HepG2 (cell line): ENCODE measurements around the gene C6orf62. TPM values are rescaled to one million over a fixed set of nuclear protein-coding genes. Genes with fewer than 3 reads are reported as not detected.

Experiments
- FOSL2 ChIP-seq: sonication (generic); formaldehyde crosslinking; IDR thresholded peaks from 2 replicates; pipeline ENCODE4 v1.4.0; 2020; ENCODE audit warnings: missing genetic modification reagents
- FOXP4 ChIP-seq: sonication (generic); formaldehyde crosslinking; IDR thresholded peaks from 2 replicates; pipeline ENCODE4 v1.4.0; 2020; ENCODE audit warnings: missing genetic modification reagents
- MED8 ChIP-seq: sonication (generic); formaldehyde crosslinking; IDR thresholded peaks from 2 replicates; pipeline ENCODE4 v1.8.1; 2023; ENCODE audit warnings: mild to moderate bottlenecking, missing genetic modification reagents; ENCODE audit not compliant: insufficient replicate concordance
- NR3C1 ChIP-seq: sonication (generic); formaldehyde crosslinking; IDR thresholded peaks from 2 replicates; pipeline ENCODE4 v1.4.0; 2020; ENCODE audit warnings: missing genetic modification reagents
- PHB2 ChIP-seq: fragments of 450-650 bp; IDR thresholded peaks from 2 replicates; pipeline ENCODE4 v1.6.1; 2018; ENCODE audit not compliant: partially characterized antibody
- RFX3 ChIP-seq: IDR thresholded peaks from 2 replicates; pipeline ENCODE4 v1.6.1; 2016; ENCODE audit warnings: missing biosample characterization, missing genetic modification reagents
- SNAPC2 ChIP-seq: sonication (generic); formaldehyde crosslinking; IDR thresholded peaks from 2 replicates; pipeline ENCODE4 v1.8.1; 2022; ENCODE audit warnings: mild to moderate bottlenecking, missing genetic modification reagents
- TFAP4 ChIP-seq: sonication (generic); IDR thresholded peaks from 2 replicates; pipeline ENCODE4 v1.6.1; 2016; ENCODE audit warnings: low read depth, borderline replicate concordance
- ZFP41 ChIP-seq: sonication (generic); formaldehyde crosslinking; IDR thresholded peaks from 2 replicates; pipeline ENCODE4 v1.4.0; 2020; ENCODE audit warnings: mild to moderate bottlenecking, missing genetic modification reagents, borderline replicate concordance
- ZNF143 ChIP-seq: sonication (generic); formaldehyde crosslinking; IDR thresholded peaks from 2 replicates; pipeline ENCODE4 v1.4.0; 2020; ENCODE audit warnings: missing genetic modification reagents
- ZNF318 ChIP-seq: sonication (generic); formaldehyde crosslinking; IDR thresholded peaks from 2 replicates; pipeline ENCODE4 v1.4.0; 2020; ENCODE audit warnings: mild to moderate bottlenecking, missing genetic modification reagents
- polyA plus RNA-seq, 8 experiments: library from polyadenylated mRNA; depleted of rRNA in 3 of 8; stranded (reverse) in 7 of 8; unstranded in 1 of 8; fragments of >200 nt; fragmentation: Illumina TruSeq in 4 of 8; extraction: Trizol in 4 of 8; gene quantifications; 2 replicates each; pipeline versions ENCODE4 v1.2.1 to v1.2.3, GENCODE V29; 2011 to 2016; ENCODE audit warnings: low read depth in 4 of 8, missing spikeins in 1 of 8, mixed read lengths in 1 of 8; ENCODE audit not compliant: insufficient read depth in 1 of 8
- total RNA-seq, 5 experiments: library from RNA; depleted of rRNA; stranded (reverse); fragments of >200 nt; fragmentation: Illumina TruSeq; extraction: Trizol; gene quantifications; 2 replicates each; pipeline ENCODE4 v1.2.3, GENCODE V29; 2016; ENCODE audit warnings: low read depth in 1 of 5
- TF ChIP-seq, protein P1 (sequence below): sonication (generic); formaldehyde crosslinking; IDR thresholded peaks from 2 replicates; pipeline ENCODE4 v1.4.0; 2020; ENCODE audit warnings: missing genetic modification reagents, borderline replicate concordance

The C6orf62 gene
- total and polyA plus RNA-seq, 2 of the 13 experiments (the other 11 are each of a cell fraction or from before 2014, with no cell fraction given) = 54.8 to 90.4 TPM

DNA sequence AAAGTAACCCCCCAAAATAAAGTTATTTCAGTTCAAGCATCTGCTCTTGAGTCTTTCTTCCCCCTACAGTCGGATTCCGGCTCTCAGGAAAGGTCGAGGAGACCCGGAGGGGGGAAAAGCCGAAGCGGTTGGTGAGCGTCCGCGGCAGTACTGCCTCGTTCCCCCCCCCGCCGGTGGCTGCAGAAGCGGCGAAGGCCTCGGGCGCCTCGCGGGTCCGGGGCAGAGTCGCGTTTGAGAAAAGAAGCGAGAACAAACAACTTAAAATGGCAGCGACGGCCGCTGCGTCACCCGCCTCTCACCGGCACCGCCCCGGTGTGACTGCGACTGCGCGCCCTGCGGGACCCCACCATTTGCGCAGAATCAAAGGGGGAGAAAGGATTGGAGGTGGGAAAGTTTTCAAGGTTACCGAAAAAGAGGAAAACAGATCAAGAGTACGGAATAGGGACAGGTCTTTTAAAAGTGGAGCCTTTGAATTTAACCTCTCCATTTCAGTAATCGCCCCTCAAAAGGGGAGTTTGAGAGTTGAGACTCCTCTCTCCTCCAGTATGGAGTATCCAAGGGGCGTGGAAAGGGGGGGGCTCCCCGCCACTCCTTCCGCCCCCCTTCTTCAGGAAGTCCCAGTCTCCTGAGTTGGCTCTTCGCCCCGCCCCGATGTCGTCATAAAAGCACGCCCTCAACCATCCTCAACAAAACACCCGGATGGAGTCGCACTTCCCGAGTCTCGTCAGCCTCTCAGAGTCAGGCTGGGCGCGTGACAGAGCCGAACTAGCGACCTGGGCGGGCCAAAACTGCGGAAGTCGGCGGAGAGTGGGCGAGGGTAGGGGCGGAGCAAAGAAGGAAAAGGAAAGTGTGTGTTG is 1.9 kb upstream of the C6orf62 start (continued):
- TF ChIP-seq PHB2 = no peak
- TF ChIP-seq RFX3 (CRISPR knock-in tag) = 0 out of 2 replicates have a peak, but pooled peaks have one; percentile 19
- 0 out of 2 replicates have a peak, but pooled peaks have one; percentile 28 for TF ChIP-seq ZNF318 (CRISPR knock-in tag)
- TF ChIP-seq ZNF143 (CRISPR knock-in tag) = peak; percentile 19; the same call in 1 of the 2 replicates
- TF ChIP-seq FOSL2 (CRISPR knock-in tag) = peak; percentile 66
- TF ChIP-seq MED8 = no peak
- TF ChIP-seq ZFP41 (CRISPR knock-in tag) = peak; percentile 91; the same call in 1 of the 2 replicates
- peak; percentile 44; the same call in 1 of the 2 replicates for TF ChIP-seq FOXP4 (CRISPR knock-in tag)
- TF ChIP-seq NR3C1 (CRISPR knock-in tag) = 0 out of 2 replicates have a peak, but pooled peaks have one; percentile 72
- TF ChIP-seq SNAPC2 (CRISPR knock-in tag) = no peak; the same call in 1 of the 2 replicates
- TF ChIP-seq, protein P1, sequence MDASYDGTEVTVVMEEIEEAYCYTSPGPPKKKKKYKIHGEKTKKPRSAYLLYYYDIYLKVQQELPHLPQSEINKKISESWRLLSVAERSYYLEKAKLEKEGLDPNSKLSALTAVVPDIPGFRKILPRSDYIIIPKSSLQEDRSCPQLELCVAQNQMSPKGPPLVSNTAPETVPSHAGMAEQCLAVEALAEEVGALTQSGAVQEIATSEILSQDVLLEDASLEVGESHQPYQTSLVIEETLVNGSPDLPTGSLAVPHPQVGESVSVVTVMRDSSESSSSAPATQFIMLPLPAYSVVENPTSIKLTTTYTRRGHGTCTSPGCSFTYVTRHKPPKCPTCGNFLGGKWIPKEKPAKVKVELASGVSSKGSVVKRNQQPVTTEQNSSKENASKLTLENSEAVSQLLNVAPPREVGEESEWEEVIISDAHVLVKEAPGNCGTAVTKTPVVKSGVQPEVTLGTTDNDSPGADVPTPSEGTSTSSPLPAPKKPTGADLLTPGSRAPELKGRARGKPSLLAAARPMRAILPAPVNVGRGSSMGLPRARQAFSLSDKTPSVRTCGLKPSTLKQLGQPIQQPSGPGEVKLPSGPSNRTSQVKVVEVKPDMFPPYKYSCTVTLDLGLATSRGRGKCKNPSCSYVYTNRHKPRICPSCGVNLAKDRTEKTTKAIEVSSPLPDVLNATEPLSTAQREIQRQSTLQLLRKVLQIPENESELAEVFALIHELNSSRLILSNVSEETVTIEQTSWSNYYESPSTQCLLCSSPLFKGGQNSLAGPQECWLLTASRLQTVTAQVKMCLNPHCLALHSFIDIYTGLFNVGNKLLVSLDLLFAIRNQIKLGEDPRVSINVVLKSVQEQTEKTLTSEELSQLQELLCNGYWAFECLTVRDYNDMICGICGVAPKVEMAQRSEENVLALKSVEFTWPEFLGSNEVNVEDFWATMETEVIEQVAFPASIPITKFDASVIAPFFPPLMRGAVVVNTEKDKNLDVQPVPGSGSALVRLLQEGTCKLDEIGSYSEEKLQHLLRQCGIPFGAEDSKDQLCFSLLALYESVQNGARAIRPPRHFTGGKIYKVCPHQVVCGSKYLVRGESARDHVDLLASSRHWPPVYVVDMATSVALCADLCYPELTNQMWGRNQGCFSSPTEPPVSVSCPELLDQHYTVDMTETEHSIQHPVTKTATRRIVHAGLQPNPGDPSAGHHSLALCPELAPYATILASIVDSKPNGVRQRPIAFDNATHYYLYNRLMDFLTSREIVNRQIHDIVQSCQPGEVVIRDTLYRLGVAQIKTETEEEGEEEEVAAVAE (CRISPR knock-in tag) = peak; percentile 7; the same call in 1 of the 2 replicates
- TF ChIP-seq TFAP4 = peak; percentile 28; the same call in 1 of the 2 replicates
